HCEC 1CT (cell line): Measurements from ENCODE around the gene ARHGAP6.
"Not testable (repeated sequence)": the region's sequence is repeated elsewhere in the genome, so short reads cannot be mapped to it uniquely, and the experiment has no call there.

Experiments used
- DNase-seq: peaks from one replicate; pipeline ENCODE4 v3.0.0-alpha.2; 2017

The ARHGAP6 gene

GRCh38 chrX:11647138-11647537, 18.6 kb downstream of the ARHGAP6 start:
- no peak for DNase-seq

GRCh38 chrX:11641349-11642065, 24.2 kb downstream of the ARHGAP6 start:
- DNase-seq: peak; percentile 9

DNA sequence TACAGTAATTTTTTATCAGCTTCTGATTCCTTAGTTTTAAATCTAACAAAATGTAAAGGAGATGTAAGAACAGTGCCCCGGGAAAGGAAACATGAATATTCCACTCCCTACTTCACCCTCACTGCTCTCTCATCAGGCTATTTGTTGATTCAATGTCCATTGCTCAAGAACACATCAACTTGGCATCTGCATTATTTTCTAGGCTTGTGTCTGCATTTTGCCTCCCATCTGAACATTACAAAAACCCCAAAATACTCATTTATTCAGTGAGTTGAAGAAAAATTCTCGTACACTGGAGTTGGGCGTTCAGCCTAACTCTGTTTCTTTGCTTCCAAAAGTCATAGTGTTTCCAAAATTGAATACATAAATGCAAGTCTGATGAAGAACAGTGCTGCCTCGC, 25.6 kb downstream of the ARHGAP6 start:
- no peak for DNase-seq

DNA sequence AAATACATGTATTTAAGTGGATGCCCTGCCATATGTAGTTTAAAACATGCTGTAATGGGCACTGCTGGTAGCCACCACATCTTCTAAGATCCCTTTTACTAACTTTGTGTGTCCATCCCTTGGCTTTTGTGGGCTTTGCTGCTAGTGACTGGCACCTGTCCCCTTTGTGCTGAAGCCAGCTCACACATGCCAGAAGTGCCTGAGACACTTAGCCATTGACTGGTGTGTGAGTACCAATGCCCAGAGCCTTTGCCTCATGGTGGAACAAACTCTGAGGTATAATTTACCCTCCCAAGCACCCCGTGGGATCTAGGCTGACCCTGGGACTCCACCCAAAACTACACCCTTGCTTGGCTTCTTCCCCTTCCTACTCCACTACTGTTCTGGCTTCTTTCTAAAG, 33.0 kb downstream of the ARHGAP6 start:
- DNase-seq: no peak

GRCh38 chrX:11629593-11630211, 36.0 kb downstream of the ARHGAP6 start:
- peak; percentile 65 for DNase-seq

DNA sequence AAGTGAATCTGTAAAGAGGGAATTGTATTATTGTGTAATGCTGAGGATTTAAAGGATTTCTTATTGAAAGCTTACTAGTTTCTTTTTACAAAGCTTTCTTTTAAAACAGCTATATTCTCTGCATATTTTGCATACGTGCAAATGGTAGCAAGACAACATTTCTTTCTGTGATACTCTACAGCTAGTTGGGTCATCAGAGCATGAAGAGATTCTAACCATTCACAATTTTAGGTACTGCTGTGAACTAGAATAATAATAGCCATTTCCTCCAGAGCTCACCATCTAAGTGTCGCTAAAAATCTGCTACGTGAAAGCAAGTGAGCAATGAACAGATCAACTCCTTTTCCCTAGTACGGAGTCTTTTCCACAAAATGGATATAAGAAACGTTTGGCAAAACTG, 37.3 kb downstream of the ARHGAP6 start:
- no peak for DNase-seq

DNA sequence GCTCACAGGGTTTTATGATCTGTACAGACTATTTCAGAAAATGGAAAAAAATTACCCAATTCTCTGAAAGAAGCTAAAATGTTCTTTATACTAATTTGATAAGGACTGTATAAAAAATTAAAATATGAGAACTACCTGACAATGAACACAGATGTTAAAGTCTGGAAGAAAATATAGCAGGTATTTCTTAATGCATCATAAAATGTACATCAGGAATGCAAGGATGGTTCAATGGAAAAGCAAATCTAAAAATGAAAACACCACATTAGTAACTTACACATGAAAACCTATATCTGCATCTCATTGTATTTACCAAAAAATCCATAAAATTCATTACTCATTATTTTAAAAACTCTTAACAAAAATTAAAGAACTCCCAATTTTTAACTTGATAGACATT, 39.4 kb downstream of the ARHGAP6 start:
- no peak for DNase-seq

- DNase-seq: peak; percentile 71
Observed at GRCh38 chrX:11619441-11619840, 46.3 kb downstream of the ARHGAP6 start.

DNA sequence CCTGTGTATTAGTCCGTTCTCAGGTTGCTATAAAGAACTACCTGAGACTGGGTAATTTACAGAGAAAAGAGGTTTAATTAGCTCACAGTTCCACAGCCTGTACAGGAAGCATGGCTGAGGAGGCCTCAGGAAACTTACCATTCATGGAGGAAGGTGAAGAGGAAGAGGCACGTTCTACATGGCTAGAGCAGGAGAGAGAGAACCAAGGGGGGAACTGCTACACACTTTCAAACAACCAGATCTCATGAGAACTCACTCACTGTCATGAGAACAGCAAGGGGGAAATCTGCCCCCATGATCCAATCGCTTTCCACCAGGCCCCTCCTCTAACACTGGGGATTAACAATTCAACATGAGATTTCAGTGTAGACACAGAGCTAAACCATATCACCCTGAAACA, 51.5 kb downstream of the ARHGAP6 start:
- DNase-seq: not testable (repeated sequence)

- no peak for DNase-seq
Observed at GRCh38 chrX:11611965-11612364, 53.8 kb downstream of the ARHGAP6 start.

DNA sequence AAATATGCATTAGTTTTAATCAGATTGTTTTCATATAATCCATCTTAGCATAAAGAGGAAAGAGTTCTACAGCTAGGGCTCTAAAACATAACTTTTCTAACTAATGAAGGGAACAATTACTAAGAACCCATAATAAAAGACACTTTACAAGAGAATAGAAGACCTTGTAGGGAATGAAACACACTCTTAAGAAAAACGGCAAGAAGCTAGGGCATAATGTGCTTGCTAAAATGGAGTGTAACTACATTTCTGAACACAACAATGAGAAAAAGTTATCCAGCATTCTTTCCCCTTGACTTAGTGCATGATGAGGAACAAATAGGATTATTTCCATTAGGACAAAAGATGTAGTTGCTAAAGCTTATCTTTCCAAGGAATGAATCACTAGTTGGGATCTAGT, 54.6 kb downstream of the ARHGAP6 start:
- no peak for DNase-seq

GRCh38 chrX:11609109-11609508, 56.6 kb downstream of the ARHGAP6 start:
- DNase-seq: no peak

DNA sequence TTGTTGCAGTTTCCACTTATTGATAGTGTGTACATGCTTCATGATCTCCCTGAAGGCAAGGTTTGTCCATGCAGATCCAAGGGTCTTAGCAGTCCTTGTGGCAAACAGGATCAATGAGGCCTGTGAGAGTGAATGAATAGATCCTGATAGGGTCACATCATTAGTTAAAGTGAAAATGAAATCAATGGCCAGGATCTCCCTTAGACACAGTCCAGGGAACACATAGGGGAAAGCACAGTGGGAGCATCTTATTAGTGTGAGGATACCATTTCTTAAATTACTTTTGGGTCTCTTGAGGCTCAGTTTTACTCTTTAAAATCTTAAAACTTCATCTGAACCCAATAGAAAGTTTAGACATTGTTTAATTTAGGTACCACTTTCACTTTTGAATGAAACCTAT, 59.3 kb downstream of the ARHGAP6 start:
- no peak for DNase-seq

- DNase-seq: no peak
Observed at GRCh38 chrX:11600578-11600977, 65.1 kb downstream of the ARHGAP6 start.

- no peak for DNase-seq
Observed at GRCh38 chrX:11597479-11597878, 68.2 kb downstream of the ARHGAP6 start.

DNA sequence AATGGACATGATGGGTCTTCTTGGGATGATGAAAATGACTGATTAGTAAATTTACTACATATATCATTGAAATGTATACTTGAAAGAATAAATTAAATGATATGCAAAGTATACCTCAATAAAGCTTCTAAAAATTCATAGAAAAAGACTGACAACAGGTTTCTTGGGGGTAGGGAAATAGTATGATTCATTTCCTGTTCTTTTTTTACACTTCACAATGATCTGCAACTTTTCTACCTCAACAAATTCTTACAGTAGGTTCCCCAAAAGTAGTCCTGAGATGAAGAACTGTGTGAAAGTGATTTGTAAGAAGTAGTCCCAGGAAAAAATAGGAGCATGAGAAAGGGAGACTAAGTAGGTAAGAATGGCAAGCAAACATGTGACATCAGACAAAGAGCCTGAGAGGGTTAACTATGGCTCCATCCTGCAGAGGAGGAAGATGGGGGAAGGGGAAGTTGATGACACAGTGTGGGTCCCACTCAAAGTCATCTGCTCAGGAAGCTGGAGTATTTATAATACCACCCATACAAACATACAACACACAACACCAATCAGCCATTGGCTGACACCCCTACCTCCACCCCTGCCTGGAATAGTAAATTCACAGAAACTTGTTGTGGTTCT, 73.9 kb downstream of the ARHGAP6 start:
- DNase-seq: no peak

DNA sequence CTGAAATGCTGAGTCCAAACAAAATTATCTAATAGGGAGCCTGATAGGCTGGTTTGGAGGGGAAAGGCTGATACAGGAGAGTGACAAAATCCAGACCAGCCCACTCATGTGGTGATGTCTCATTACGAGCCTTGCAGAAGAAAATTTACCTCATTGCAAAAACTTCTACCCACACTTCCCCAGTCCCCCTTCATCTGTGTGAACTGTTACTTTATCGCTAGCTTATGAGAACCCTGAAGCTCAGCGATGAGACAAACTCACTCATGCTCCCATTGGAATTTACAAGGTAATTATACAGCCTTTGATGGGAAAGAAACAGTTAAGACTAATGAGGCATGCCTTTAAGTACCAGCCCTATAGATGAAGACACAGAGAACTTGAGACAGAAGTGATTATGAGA, 76.1 kb downstream of the ARHGAP6 start:
- DNase-seq: no peak

DNA sequence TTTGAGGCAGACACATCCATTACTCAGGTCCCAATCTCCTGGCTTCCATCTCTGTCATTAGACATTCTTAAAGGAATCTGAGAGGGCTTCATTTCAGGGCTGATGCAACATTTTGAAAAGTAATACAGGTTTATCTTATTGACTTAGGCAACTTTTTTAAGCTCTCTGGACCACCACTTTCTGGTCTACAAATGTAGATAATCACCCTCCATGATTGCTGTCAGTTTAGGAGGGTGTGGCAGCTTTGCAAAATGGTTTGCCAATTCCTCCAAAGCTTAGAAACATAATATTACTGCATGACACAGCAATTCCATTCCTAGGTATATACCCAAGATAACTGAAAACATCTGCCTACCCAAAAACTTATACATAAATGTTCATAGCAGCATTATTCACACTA, 77.6 kb downstream of the ARHGAP6 start:
- DNase-seq: no peak

- DNase-seq: no peak
Observed at GRCh38 chrX:11585174-11585573, 80.5 kb downstream of the ARHGAP6 start.

DNA sequence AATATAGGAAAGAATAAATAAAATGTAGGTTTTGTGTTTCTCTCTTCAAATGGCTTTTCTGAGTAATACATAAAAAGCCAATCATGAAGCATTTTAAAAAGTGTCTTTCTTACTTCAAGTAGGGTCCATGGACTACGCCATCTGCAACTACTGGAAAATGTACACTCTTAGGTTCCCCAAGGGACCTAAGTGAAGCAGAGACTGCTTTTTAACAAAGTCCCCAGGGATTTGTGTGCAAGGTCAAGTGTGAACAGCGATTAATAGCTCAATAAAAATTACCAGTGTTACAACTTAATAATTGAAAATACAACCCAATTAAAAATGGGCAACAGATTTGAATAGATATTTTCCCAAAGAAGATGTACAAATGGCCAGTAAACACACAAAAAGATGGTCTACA, 84.9 kb downstream of the ARHGAP6 start:
- DNase-seq: no peak

- no peak for DNase-seq
Observed at GRCh38 chrX:11579636-11580600, 85.8 kb downstream of the ARHGAP6 start.

GRCh38 chrX:11578301-11578700, 87.4 kb downstream of the ARHGAP6 start:
- DNase-seq: not testable (repeated sequence)

- DNase-seq: no peak
Observed at GRCh38 chrX:11577603-11578002, 88.1 kb downstream of the ARHGAP6 start.
